K562 (cell line): Measurements from ENCODE around the gene TBX6. TPM values are rescaled to one million over a fixed set of nuclear protein-coding genes. Genes with fewer than 3 reads are reported as not detected.

ENCODE experiments used
- CC2D1A ChIP-seq: fragments of 450-650 bp; IDR thresholded peaks from 2 replicates; pipeline ENCODE4 v1.6.1; 2017; ENCODE audit warnings: mild to moderate bottlenecking
- GATAD2B ChIP-seq: fragments of 450-650 bp; IDR thresholded peaks from 2 replicates; pipeline ENCODE4 v1.6.1; 2017; ENCODE audit warnings: mild to moderate bottlenecking, borderline replicate concordance
- HMG20A ChIP-seq: fragments of 450-650 bp; formaldehyde crosslinking; conservative IDR thresholded peaks from 2 replicates; pipeline ENCODE4 v1.4.0; 2020; ENCODE audit warnings: mild to moderate bottlenecking, mixed read lengths
- KDM4B ChIP-seq, 2 experiments: fragments of 450-650 bp in 1 of 2; sonication (generic) in 1 of 2; IDR thresholded peaks; 2 replicates each; pipeline ENCODE4 v1.6.1; 2016 to 2017; ENCODE audit warnings: borderline replicate concordance in 2 of 2, antibody characterized with exemption in 1 of 2, low read depth in 1 of 2, mild to moderate bottlenecking in 1 of 2
- MEF2D ChIP-seq: conservative IDR thresholded peaks from 2 replicates; pipeline ENCODE4 v1.6.1; 2016; ENCODE audit warnings: low read depth, missing genetic modification characterization, missing compliant biosample characterization
- NFE2L1 ChIP-seq: fragments of 450-650 bp; IDR thresholded peaks from 2 replicates; pipeline ENCODE4 v1.6.1; 2016; ENCODE audit warnings: missing genetic modification characterization, low read depth, mild to moderate bottlenecking, missing compliant biosample characterization, moderate library complexity, borderline replicate concordance
- STAG1 ChIP-seq: sonication (generic); formaldehyde crosslinking; IDR thresholded peaks from 2 replicates; pipeline ENCODE4 v1.5.0; 2020; ENCODE audit warnings: missing genetic modification reagents, borderline replicate concordance
- THRA ChIP-seq: fragments of 450-650 bp; IDR thresholded peaks from 2 replicates; pipeline ENCODE4 v1.6.1; 2017; ENCODE audit warnings: mild to moderate bottlenecking, moderate library complexity
- UBTF ChIP-seq, 2 experiments: IDR thresholded peaks; 2 replicates each; pipeline ENCODE4 v1.6.1; 2012; ENCODE audit warnings: improper control_type of control experiment in 2 of 2, low read depth in 2 of 2, low read length in 2 of 2, borderline replicate concordance in 1 of 2
- ZFP30 ChIP-seq: fragments of 250-450 bp; sonication (Bioruptor Pico); IDR thresholded peaks from 2 replicates; pipeline ENCODE4 v1.8.0; 2022; ENCODE audit warnings: moderate library complexity, mild to moderate bottlenecking, inconsistent platforms, borderline replicate concordance
- ZNF146 ChIP-seq: IDR thresholded peaks from one replicate; pipeline ENCODE4 v1.6.1; 2018; ENCODE audit warnings: missing compliant biosample characterization; ENCODE audit not compliant: unreplicated experiment
- ZNF165 ChIP-seq: fragments of 250-450 bp; sonication (Bioruptor Pico); IDR thresholded peaks from 2 replicates; pipeline ENCODE4 v1.4.0; 2020; ENCODE audit warnings: borderline replicate concordance
- ZNF175 ChIP-seq: fragments of 200-800 bp; sonication (Bioruptor generic); IDR thresholded peaks from 2 replicates; pipeline ENCODE4 v1.6.1; 2016; ENCODE audit warnings: low read depth, mild to moderate bottlenecking, missing genetic modification characterization, missing compliant biosample characterization
- ZNF184 ChIP-seq: sonication (generic); formaldehyde crosslinking; IDR thresholded peaks from 2 replicates; pipeline ENCODE4 v1.5.0; 2020; ENCODE audit warnings: missing genetic modification reagents
- ZNF282 ChIP-seq: sonication (generic); formaldehyde crosslinking; IDR thresholded peaks from 2 replicates; pipeline ENCODE4 v1.8.1; 2023; ENCODE audit warnings: missing genetic modification reagents
- ZNF512 ChIP-seq: IDR thresholded peaks from 2 replicates; pipeline ENCODE4 v1.6.1; 2016; ENCODE audit warnings: missing genetic modification characterization, missing compliant biosample characterization
- ZNF740 ChIP-seq, 3 experiments: fragments of 200-800 bp in 1 of 3; sonication (Bioruptor generic) in 1 of 3; sonication (generic) in 1 of 3; formaldehyde crosslinking in 1 of 3; IDR thresholded peaks; 2 replicates each; pipeline versions ENCODE4 v1.6.1 to v1.8.0; 2016 to 2022; ENCODE audit warnings: mild to moderate bottlenecking in 2 of 3, missing compliant biosample characterization in 2 of 3, missing genetic modification characterization in 2 of 3, missing genetic modification reagents in 1 of 3
- ZNF76 ChIP-seq: fragments of 250-450 bp; sonication (Bioruptor Pico); IDR thresholded peaks from 2 replicates; pipeline ENCODE4 v1.4.0; 2020; ENCODE audit warnings: mild to moderate bottlenecking, moderate library complexity, borderline replicate concordance
- polyA plus RNA-seq, 8 experiments: library from polyadenylated mRNA; depleted of rRNA in 4 of 8; stranded (reverse) in 5 of 8; unstranded in 3 of 8; fragments of >200 nt; fragmentation: Nextera tagmentation in 2 of 8; fragmentation: Illumina TruSeq in 1 of 8; extraction: Ambion mirVana in 2 of 8; extraction: Trizol in 1 of 8; gene quantifications; 2 replicates each; pipeline versions ENCODE4 v1.2.1 to v1.2.3, GENCODE V29; 2011 to 2014; ENCODE audit warnings: inconsistent platforms in 1 of 8, missing spikeins in 1 of 8
- total RNA-seq, 7 experiments: library from RNA; depleted of rRNA in 6 of 7; stranded (reverse); fragments of >200 nt in 6 of 7; fragmentation: Illumina TruSeq in 2 of 7; extraction: Trizol in 2 of 7; gene quantifications; 2 replicates each; pipeline versions ENCODE4 v1.2.1 to v1.2.3, GENCODE V29; 2011 to 2021; ENCODE audit warnings: low replicate concordance in 1 of 7
- TF ChIP-seq, protein P1 (sequence below): fragments of 450-650 bp; IDR thresholded peaks from 2 replicates; pipeline ENCODE4 v1.6.1; 2016; ENCODE audit warnings: low read depth, mild to moderate bottlenecking, moderate library complexity

The TBX6 gene
- total and polyA plus RNA-seq, 9 of the 15 experiments (the other 6 are each of a cell fraction or from before 2014, with no cell fraction given) = 0.07 to 0.58 (median 0.11) TPM; not detected in 2

DNA sequence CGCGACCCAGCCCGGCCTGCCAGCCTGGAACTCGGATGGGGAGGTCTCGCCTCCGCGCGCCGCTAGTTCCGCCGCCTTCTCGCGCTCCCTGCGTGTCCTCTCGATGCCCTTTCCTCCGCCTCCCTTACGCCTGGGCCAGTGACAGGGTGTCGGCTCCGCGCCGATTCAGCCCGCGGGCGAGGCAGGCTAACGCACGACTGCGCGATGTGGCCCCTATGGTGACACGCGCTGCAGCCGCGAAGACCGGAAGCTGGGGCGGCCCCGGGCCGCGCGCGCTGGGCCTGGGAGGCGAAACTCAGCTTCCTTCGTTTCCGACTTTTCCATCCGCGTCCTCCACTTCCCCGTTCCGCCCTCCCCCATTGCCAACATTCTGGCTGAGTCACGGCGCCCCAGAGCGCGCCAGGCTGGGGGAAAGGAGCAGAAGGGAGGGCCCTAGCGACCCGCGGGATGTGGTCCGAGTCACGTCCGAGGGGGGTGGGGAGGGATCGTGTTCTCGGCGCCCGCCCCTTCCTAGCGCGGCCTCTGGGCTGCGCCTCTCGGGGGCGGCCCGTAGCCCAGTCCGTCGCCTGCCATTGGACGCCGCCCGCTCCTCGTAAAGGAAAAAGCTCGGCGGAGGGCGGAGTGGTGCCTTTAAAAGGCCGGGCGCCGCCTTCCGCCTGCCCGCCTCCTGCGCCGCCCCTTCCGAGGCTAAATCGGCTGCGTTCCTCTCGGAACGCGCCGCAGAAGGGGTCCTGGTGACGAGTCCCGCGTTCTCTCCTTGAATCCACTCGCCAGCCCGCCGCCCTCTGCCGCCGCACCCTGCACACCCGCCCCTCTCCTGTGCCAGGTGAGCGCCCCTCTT lies 26.4 kb downstream of the TBX6 start, which contains the start of gene ALDOA (continued):
- TF ChIP-seq ZNF146 (CRISPR knock-in tag) = no peak
- TF ChIP-seq HMG20A (CRISPR knock-in tag) = no peak
- peak; percentile 78; the same call in 1 of the 2 replicates for TF ChIP-seq ZNF76
- TF ChIP-seq ZFP30 (CRISPR knock-in tag) = no peak
- TF ChIP-seq NFE2L1 (tag) = no peak
- TF ChIP-seq KDM4B (IDR thresholded peaks at IDR 0.05; ENCODE audit: borderline replicate concordance in 2 of 2, low read depth in 1 of 2) = peak in 1 of 2 experiments; percentile 31; a peak in 1 of 4 replicates
- TF ChIP-seq UBTF (IDR thresholded peaks at IDR 0.05; ENCODE audit: borderline replicate concordance in 1 of 2, low read depth in 2 of 2, low read length in 2 of 2) = peak in 1 of 2 experiments; percentile 76; a peak in 1 of 4 replicates
- TF ChIP-seq THRA = no peak
- no peak for TF ChIP-seq CC2D1A
- 0 out of 2 replicates have a peak, but pooled peaks have one; percentile 74 for TF ChIP-seq ZNF282
- no peak for TF ChIP-seq ZNF740 (CRISPR knock-in tag; IDR thresholded peaks at IDR 0.05)
- TF ChIP-seq ZNF740 (tag; IDR thresholded peaks at IDR 0.05) = no peak
- TF ChIP-seq ZNF512 = no peak
- peak; percentile 71 for TF ChIP-seq GATAD2B
- no peak for TF ChIP-seq STAG1
- no peak for TF ChIP-seq ZNF184 (CRISPR knock-in tag)
- TF ChIP-seq ZNF165 (CRISPR knock-in tag) = no peak
- no peak for TF ChIP-seq ZNF175 (CRISPR knock-in tag)
- TF ChIP-seq, protein P1, sequence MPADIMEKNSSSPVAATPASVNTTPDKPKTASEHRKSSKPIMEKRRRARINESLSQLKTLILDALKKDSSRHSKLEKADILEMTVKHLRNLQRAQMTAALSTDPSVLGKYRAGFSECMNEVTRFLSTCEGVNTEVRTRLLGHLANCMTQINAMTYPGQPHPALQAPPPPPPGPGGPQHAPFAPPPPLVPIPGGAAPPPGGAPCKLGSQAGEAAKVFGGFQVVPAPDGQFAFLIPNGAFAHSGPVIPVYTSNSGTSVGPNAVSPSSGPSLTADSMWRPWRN = peak; percentile 43; the same call in 1 of the 2 replicates
- TF ChIP-seq MEF2D (tag) = no peak
